CD4-positive, alpha-beta T cell treated with Interleukin-6 for 4 hours (primary cell): ENCODE measurements around the gene GPR137.
"Not testable (repeated sequence)": the region's sequence is repeated elsewhere in the genome, so short reads cannot be mapped to it uniquely, and the experiment has no call there.

Experiments used
- DNase-seq: peaks from one replicate; pipeline ENCODE4 v3.0.0-alpha.2; 2020; ENCODE audit warnings: mixed read lengths

The GPR137 gene, protein sequence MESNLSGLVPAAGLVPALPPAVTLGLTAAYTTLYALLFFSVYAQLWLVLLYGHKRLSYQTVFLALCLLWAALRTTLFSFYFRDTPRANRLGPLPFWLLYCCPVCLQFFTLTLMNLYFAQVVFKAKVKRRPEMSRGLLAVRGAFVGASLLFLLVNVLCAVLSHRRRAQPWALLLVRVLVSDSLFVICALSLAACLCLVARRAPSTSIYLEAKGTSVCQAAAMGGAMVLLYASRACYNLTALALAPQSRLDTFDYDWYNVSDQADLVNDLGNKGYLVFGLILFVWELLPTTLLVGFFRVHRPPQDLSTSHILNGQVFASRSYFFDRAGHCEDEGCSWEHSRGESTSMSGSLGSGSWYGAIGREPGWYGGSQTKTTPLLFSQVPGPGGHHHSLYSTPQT

DNA sequence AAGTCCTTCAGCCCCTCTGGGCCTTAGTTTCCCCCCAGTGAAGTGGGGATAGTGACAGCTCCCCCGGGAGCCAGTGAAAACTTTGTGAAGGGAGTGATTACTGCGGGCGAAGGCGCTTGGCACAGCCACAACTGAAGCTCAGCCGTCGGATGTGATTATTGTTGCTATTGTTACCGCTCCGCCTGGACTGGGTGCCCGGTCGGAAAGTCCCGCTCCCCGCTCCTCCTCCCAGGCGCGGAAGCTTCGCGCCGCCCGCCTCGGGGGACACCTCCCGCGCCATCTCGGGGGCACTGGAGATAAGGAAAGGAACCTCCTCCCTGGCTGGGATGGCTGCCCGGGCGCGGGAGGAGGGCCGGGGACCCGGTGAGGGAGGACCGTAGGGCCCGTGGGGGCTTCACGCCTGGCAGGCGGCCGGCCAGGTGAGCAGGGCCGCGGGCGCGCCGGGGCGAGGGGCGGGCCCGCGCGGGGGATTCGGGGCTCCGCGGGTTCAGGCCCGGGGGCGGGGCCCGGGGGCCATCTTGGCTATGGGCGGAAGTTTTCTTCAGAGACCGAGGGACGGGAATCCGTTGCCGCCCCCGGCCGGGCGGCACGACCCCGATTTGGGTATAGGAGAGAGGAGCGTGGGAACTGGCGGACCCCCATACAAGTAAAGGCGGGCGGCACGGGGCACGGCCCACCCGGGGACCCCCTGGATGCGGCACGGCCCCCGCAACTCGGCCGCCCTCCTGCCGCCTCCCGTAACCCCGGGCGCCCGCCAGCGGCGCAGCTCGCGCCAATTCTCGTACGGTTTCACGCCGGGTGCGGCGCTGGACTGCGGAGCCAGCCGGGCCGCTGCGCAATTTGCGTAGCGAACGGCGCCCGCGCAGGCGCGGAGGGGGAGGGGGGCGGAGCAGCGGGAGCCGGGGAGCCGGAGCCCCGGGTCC lies at the start of gene GPR137:
TSS of gene GPR137 (plus strand) at position 887 of the 923 bp plus-strand sequence. CDS start 677 bp downstream, outside the sequence.
- peak; percentile 94 for DNase-seq

DNA sequence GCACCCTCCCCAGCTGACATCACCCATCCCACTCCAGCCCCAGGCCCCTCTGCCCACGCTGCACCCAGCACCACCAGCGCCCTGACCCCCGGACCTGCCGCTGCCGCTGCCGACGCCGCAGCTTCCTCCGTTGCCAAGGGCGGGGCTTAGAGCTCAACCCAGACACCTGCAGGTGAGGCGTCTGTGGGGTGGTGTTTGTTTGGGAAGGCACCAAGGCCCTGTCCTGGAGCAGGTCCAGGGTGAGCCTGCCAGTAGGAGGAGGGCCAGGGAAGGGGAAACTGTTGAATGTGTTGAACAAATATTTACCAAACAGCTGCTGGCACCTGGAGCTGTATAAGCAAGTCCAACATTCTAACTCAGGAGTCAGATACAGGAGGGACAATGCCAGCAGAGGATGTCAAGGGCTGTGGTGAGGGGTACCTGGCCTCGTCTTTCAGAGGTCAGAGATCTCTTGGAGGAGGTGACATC lies 48.1 kb upstream of the GPR137 start:
- DNase-seq, result no peak

DNA sequence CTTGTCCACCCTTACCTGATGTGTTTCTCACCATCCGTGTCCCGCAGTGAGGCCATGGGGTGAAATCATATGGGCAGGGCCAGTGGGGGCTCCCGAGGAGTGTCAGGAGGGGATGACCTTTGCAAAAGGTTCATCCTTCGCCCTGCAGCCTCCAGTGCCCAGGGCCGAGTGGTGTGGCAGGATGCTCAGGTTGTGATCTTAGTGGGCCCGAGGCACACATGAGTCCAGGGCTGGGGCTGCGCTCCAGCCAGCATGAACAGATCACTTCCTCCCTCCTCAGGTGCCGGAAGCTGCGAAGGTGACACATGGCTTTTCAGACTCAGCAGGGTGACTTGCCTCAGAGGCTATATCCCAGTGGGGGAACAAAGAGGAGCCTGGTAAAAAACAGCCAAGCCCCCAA lies 47.6 kb upstream of the GPR137 start:
- no peak for DNase-seq

DNA sequence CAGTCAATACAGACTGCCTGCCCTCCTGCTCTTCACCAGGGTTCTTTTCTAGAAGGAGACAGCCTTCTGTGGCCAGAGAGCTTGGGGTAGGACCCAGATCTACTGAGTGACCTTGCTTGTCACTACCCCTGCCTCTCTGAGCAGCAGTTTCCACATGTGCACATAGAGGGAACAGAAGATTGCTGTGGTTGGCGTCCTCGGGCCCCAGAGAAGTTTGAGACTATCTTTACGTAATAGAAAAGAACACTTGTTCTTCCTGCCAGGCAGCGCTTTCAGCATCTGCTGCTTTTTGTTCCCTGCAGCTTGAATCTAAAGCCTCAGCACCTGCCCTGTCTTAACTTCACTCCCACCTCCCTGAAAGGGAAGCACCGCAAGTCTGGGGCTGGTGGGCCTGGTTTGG lies 46.6 kb upstream of the GPR137 start:
- no peak for DNase-seq

DNA sequence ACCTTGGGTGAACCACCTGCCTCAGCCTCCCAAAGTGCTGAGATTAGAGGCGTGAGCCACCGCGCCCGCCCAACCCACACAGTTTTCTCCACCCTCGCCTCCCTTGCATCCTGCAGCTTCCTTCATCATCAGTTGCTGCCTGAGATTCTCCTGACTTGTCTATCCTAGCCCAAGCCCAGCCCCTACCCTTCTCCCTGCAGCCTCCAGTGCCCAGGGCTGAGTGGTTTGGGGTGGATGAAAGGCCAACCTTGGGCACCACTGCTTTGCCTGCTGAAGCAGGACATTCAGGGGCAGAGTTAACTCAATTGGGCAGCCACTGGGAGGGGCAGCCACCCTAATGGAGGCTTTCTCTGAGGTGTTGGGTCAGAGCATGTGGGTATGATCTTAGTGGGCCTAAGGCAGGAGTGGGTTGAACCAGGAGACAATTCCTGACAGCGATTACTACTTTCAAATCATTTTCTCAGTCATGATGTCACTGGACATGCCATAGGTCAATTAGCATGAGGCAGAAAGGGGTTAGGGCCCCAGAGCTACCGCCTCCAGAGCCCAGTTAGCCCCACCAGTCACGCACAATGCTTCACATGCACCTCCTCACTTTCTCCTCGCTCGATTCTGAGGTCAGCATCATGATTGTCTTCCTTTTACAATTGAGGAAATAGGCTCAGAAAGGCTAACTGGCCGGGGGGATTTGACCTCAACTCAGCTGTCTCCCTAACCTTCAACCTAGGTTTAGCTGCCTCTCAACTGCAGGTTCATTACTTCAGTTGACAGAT lies 45.8 kb upstream of the GPR137 start:
- no peak for DNase-seq

DNA sequence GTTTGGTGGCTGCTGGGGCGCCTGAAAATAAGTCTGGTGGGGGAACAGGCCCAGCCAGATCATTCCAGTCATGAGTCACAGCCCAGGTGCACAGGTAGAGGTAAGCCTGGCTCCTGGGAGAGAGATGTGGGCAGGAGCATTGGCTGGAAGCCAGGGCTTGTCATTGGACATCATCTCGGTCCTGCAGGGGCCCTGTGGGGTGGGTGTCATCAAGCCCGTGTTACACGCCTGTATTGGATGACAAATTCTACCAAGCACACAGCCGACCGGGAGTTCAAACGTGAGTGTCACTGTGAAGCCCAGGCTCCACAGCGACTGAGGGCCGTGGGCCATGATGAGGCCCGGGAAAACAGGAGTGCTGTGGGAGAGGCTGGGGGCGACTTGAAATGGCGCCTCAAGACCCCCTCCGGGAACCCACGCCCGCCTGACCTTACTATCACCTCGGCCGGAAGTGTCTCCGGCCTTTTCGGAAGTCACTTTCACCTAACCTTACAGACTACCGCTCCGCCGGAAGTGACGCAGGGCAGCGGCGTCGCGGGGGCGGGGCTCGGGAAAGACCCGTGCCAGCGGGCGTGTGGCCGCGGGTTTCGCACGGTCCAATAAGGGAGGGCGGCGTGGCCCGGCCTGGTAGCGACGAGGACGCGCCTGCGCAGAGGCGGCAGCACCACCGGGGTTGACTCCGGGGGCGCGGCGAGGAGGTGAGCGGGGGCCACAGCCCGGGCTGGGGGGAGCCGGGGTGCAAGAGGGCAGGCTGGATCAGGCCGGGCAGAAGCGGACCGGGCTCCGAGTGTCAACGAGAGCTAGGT lies 45.0 kb upstream of the GPR137 start, which contains the start of gene FKBP2:
TSS of gene FKBP2 (plus strand) at position 661 of the 806 bp plus-strand sequence. CDS start 1,293 bp downstream, outside the sequence.
- DNase-seq, result peak; percentile 98

DNA sequence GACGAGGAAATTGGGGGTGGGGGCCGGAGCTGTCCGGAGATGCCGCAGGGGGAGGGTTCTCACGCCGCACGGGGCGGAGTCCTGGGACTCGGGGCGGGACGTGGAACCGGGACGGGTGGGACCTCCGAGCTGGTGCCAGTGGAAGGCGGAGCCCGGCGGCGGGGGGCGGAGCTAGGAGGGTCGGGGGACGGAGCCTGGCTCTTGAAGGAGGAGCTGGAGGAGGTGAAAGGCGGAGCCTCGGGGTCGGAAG lies 44.5 kb upstream of the GPR137 start:
- no peak for DNase-seq

DNA sequence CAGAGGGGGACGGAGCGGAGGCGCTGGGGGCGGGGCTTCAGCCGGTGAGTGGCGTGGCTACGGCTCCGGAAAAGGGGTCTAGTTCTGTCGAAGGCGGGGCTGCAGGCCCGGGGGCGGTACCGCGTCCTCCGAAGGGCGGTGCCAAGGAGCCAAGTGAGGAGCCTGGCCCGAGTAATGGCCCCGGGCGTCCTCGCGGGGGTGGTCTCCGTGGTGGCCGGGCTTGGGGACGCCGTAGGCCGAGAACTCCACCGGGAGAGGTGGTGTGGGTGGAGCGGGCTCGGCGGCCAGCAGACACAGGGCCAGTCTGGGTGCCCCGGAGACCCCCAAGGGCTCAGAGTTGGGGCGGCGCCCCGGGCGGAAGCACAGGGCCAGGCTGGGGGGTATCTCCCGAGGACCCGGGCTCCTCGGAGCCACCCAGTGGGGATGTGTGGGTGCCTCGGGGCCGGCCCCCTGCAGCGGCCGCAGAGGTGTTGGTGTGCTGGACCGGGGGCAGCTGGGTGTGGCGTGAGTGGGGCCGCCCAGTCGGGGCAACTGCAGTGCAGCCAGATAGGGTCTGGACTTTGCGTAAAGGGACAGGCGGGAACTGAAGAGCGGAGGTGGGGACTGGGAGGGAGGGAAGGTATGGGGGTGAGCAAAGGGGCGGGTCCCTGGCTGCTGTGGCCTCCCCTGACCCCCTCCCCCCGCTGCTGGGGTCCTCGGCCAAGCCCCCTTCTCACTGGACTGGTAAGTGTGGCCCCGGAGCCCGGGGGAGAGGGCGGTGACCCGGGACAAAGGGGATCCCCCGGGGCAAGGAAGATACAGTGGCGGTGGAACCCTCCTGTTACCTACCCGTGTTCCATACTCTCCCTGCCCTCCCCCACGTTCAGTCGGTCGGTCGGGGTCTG lies 43.9 kb upstream of the GPR137 start:
- DNase-seq, result peak; percentile 100

DNA sequence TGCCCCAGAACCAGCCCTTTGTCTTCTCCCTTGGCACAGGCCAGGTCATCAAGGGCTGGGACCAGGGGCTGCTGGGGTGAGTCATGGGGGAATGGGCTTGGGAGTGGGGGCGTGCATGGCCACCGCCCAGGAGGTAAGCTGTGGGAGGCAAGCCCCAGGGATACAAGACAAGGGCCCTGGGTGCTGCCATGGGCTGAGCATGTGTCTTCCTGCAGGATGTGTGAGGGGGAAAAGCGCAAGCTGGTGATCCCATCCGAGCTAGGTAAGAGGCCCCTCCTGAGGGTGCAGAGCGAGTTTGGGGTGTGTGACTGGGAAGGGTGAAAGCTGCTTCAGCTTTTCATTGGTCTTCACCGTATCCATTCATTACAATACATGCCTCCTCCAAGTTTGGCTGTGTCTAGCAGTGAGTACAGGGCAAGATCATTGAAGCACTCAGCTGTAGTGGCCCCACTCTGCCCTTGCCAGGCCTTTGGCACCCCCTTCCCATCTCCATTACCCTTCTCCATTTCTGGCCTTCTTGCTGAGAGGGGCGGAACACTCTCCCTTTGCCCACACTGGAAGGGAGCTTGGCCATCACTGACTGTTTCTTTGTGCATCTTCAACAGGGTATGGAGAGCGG lies 42.3 kb upstream of the GPR137 start:
- DNase-seq, result no peak

DNA sequence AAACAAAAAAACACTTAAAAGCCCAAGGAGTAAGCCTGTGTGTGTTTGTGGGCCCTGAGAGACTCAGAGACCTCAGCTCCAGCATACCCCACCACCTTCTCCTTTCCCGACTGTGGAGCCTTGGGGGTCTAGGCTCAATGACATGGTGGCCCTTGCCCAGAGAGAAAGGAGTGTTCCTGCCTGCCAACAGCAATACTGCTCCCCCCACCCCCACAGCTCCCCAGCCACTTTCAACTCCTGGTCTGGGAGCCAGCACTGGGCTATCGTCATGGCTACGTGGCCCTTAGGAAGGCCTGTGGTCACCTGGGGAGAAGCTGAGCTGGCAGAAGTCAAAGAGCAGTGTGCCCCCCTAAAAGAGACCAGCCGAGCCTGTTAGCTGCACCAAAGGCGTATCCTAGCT lies 41.5 kb upstream of the GPR137 start:
- DNase-seq, result no peak

DNA sequence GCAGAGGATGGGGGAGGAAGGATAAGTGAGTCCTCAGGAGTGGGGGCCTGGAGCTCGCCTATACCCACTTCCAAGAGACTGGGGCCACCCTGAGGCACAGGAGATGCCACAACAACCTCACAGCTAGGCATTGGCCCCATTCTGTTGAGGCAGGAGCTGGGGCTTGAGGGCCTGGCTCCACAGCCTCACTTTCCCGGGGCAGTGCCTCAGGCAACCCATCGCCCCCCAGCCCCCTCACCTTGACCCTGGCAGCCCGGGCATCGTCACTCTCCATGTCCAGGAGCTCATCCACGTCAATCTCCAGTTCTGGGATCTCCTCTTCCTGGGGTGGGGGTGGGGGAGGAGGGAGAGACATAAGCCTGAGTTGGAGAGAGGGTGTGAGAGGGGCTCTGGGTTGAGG lies 40.7 kb upstream of the GPR137 start:
- DNase-seq, result no peak

DNA sequence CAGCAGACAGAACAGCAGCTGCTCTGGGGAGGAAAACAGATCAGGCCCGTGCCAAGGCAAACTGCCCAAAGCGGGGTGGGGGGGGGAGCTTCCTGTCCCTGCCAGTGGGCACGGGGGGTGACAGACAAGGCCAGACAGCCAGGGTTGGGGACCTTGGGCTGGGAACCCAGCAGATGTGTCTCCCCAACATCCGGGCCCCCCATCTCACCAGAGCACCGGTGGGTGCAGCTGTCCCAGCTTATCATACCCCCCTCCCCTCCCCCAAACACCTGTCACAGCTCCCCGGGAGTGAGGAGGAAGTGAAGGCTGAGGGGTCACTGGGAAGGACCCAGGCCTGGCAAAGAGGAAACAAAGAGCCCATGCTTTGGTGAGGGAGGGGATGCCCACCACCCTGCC lies 40.2 kb upstream of the GPR137 start:
- DNase-seq, result peak; percentile 80

DNA sequence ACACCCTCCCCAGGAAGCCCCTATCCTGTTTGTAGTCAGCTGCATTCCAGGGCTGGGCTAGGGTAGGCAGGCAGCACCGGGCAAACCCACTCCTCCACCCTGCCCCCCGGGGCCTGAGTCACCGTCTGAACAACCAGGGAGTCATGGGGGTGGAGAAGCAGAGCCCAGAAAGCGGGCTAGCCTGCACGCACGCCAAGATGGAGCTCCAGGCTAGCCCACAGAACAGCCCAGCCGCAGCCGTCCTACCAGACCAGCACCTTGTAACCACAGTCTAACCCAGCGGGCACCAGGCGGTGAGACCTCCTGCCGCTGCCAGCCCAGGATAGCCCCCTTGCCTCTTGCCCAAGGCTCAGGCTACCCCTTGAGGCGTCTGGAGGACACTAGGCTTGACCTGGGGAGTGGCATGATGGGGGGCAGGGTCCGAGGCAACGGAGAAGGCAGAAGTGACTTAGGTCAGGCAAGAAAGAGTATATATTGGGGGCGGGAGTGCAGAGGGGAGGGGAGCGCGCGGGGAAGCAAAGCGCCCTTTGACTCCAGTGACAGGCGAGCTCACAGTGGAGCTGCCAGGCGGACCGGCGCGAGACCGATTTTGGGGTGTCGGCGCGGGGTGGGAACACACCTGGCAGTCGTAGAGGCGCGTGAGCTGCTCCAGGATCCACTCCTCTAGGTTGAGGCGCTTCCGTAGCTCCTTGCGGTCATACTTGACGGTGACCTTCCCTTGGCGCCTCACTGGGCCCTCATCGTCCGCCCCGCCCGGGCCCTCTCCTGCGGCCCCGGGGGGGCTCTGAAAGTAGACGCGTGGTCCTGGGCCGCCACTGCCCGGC lies 39.6 kb upstream of the GPR137 start:
- peak; percentile 91 for DNase-seq

DNA sequence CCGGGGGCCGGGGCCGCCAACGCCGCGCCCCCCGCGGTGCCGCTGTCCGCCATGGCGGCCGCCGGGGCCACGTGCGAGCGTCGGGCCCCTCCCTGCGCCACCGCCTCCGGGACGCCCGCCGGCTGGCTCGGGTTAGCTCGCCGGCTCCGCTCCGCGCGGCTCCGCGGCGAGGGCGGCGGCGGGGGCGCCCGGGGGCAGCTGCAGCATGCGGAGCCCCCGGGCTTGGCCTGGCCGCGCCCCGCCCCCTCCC lies 39.1 kb upstream of the GPR137 start:
- not testable (repeated sequence) for DNase-seq

DNA sequence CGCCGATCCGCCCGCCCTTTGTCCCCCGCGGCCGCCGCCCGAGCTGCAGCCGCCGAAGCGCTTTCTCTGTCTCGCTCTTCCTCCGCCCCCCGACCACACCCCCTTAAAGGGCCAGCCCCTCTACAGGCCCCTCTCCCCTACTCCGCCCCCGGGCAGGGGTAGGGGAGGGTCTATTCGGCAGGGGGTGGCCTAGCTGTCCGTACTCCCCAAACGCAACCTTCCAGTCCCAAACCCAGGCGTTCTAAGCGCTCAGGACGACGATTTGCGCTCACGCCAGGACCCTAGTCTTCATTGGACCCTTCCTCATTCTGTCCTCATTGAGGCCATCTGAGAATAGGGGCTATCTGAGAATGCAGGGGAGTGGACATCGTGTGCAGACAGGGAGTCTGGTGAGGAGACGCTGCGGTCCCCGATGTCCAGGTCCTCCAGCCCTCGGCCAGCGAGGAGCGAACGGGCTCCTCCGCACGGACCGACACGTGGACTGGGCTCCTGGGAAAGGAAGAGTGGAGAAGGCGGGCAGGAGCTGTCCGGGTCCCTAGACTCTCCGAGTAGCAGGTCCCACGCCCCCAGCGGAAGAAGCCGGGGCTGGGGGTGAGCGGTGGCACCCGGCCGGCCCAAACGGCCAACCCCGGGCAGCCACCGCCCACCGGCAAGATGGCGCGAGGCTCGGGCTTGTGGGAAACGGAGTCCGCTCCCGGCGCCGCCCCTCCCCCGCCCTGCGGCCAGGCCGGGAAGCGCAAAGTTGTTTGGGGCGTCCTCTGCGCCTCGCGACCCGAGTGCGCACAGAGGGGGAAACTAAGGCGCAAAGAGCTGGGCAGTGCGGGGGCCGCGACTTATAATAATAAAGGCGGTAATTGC lies 38.5 kb upstream of the GPR137 start, which contains the start of gene PPP1R14B:
TSS of gene PPP1R14B (minus strand) at position 73 of the 858 bp plus-strand sequence. CDS start 270 bp downstream, outside the sequence.
- peak; percentile 92 for DNase-seq

DNA sequence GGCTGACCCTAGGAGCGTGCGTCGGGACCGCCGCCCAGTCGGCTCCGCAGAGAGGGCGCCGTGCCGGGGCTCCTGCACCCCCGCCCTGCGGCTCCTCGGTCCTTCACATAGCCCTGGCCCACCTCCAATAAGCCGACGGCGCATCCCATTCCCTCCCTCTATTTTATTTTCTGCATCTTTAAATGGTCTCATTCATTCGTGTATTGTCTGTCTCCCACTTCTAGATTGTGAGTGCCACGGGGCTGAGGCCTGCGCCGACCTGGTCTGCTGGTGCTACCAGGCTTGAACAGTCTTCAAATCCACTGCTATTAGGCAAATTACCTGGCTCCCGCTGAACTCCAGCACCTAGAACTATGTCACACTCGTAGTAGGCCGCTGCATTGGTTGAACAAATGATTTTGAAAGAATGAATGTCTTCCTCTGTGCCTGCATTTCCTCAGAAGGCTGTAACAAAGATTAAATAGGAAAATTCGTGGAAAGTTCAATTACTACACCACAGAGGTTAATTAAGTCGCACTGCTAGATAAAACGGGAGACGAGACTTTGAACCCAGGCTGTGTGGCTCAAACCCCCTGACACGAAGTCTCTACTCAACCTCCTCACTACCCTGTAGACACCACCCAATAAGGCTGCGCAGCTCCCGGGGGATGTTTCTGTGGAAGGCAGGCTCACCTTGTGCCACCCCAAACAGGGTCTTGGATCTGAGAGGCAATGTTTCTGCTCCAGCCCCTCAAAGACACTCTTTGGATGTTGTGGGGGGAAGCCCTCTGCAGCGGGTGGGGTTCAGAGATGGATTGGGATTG lies 37.7 kb upstream of the GPR137 start:
- DNase-seq, result no peak

DNA sequence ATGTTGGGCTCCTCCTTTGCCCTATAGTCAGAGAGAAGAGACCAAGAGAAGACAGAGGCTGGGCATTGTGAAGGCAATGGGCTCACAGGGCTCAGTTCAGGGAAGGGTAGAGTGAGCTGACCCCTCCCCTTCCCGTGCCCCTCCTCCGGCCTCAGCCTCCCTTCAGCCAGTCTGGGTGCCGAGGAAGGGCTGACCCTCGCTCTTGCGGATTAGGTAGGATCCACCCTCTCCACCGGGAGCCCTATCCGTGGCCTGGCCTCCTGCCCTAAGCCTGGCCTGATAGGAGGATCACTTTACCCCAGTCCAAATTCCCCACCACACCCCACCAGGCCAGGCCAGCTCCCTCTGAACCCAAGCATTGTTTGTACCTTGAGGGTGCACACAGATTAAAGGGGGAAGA lies 37.1 kb upstream of the GPR137 start:
- DNase-seq, result no peak

DNA sequence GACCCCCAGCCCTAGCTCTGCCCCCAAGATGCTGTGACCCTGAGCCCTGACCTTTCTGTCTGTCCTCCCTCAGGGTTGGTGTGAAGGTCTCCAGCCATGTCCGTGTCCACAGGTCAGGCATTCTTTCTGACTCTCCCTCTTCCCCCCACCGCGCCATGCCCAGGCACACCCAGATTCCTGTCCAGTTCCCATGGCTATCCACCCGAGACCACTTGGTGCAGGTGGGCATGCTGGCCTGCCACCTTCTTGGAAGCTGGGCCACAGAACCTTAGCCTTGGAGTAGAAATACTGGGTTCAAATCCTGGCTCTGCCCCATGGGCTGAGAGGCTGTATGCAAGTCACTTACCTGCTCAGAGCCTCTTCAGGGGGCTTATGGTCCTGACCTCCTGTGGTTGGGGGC lies 36.6 kb upstream of the GPR137 start:
- DNase-seq, result no peak
